HCT116 (cell line): ENCODE results near the gene GIGYF1. TPM values are rescaled to one million over a fixed set of nuclear protein-coding genes. Genes with fewer than 3 reads are reported as not detected.
"Not testable (repeated sequence)": the region's sequence is repeated elsewhere in the genome, so short reads cannot be mapped to it uniquely, and the experiment has no call there.

ENCODE experiments used
- ATAC-seq: fragments of 200-7000 bp; cut with Tn5 transposase; 2 replicates; pipeline ENCODE4 v1.9.1; 2020; ENCODE audit warnings: mild to moderate bottlenecking, moderate library complexity
- BruUV-seq: library from RNA; stranded (reverse); fragments of 400-500 nt; replicated peaks from 2 replicates; lab custom pipeline; 2021; lab: Mats Ljungman, UMichigan
- CTCF ChIA-PET: fragments of 300-600 bp; sonication (Branson Sonifier 250); formaldehyde crosslinking; loops from one replicate; lab custom pipeline; 2021; ENCODE audit warnings: antibody characterized with exemption; lab: Charles Lee
- POLR2A ChIA-PET: fragments of 300-600, 350-600 bp; sonication (Branson Sonifier 250); formaldehyde crosslinking; loops from one replicate; lab custom pipeline; 2021; ENCODE audit warnings: antibody characterized with exemption; lab: Charles Lee
- RAD21 ChIA-PET, 2 experiments: fragments of 300-600 bp; sonication (Branson Sonifier 250); formaldehyde crosslinking; loops; one replicate each; lab custom pipeline; 2023; ENCODE audit warnings: low total read pairs in 2 of 2; ENCODE audit not compliant: uncharacterized antibody in 2 of 2, unreplicated experiment in 2 of 2, low non-redundant PET in 1 of 2; lab: Charles Lee
- DNase-seq: peaks from one replicate; pipeline ENCODE4 v3.0.0-alpha.2; 2010; ENCODE audit warnings: low read depth, low spot score
- H2AFZ ChIP-seq: fragments of 200-600 bp; shearing (Covaris generic), sonication (generic); 2 replicates; pipeline ENCODE4 v1.6.1; 2017; ENCODE audit warnings: low read depth, mixed run types, mixed read lengths, antibody characterized with exemption, low read length; ENCODE audit not compliant: poor library complexity, severe bottlenecking
- H3K27ac ChIP-seq: 2 replicates; pipeline ENCODE4 v1.5.1; 2012; ENCODE audit warnings: low read depth, low read length
- H3K27me3 ChIP-seq: fragments of 200-600 bp; sonication (generic); 2 replicates; pipeline ENCODE4 v1.6.1; 2016; ENCODE audit warnings: mixed run types, low read length, mixed read lengths; ENCODE audit not compliant: insufficient read depth
- H3K36me3 ChIP-seq, 2 experiments: fragments of 200-500 bp in 1 of 2; fragments of 200-600 bp in 1 of 2; sonication (Bioruptor generic) in 1 of 2; sonication (generic) in 1 of 2; 2 replicates each; pipeline versions ENCODE4 v1.5.1 to v1.6.1; 2014 to 2016; ENCODE audit warnings: low read length in 2 of 2, inconsistent platforms in 1 of 2, mixed read lengths in 1 of 2, mixed run types in 1 of 2; ENCODE audit not compliant: insufficient read depth in 2 of 2, control insufficient read depth in 1 of 2
- H3K4me1 ChIP-seq, 2 experiments: fragments of 200-600 bp in 1 of 2; sonication (generic) in 1 of 2; 2 replicates each; pipeline versions ENCODE4 v1.5.1 to v1.6.1; 2012 to 2017; ENCODE audit warnings: low read length in 2 of 2, inconsistent platforms in 1 of 2, mild to moderate bottlenecking in 1 of 2, mixed read lengths in 1 of 2, mixed run types in 1 of 2, moderate library complexity in 1 of 2; ENCODE audit not compliant: insufficient read depth in 2 of 2, control insufficient read depth in 1 of 2
- H3K4me2 ChIP-seq: fragments of 200-600 bp; sonication (generic); 2 replicates; pipeline ENCODE4 v1.6.1; 2017; ENCODE audit warnings: mixed run types, low read length, mixed read lengths
- H3K4me3 ChIP-seq, 2 experiments: fragments of 200-600 bp in 1 of 2; sonication (generic) in 1 of 2; replicated peaks in 1 of 2; 2 replicates each; pipeline ENCODE4 v1.5.1; 2011 to 2016; ENCODE audit warnings: low read length in 2 of 2, control low read depth in 1 of 2, low read depth in 1 of 2, mild to moderate bottlenecking in 1 of 2, mixed read lengths in 1 of 2, mixed run types in 1 of 2
- H3K79me2 ChIP-seq: fragments of 200-600 bp; sonication (generic); 2 replicates; pipeline ENCODE4 v1.6.1; 2017; ENCODE audit warnings: mild to moderate bottlenecking, mixed run types, low read length, moderate library complexity, mixed read lengths; ENCODE audit not compliant: insufficient read depth
- H3K9ac ChIP-seq: fragments of 200-600 bp; sonication (generic); 2 replicates; pipeline ENCODE4 v1.6.1; 2016; ENCODE audit warnings: low read length, mixed read lengths
- H3K9me2 ChIP-seq: fragments of 200-600 bp; sonication (generic), shearing (Covaris generic); 2 replicates; pipeline ENCODE4 v1.6.1; 2017; ENCODE audit warnings: mixed run types, mild to moderate bottlenecking, moderate library complexity; ENCODE audit not compliant: insufficient read depth
- H3K9me3 ChIP-seq, 2 experiments: fragments of 200-500 bp in 1 of 2; fragments of 200-600 bp in 1 of 2; sonication (Bioruptor generic) in 1 of 2; sonication (generic) in 1 of 2; 2 replicates each; pipeline ENCODE4 v1.6.1; 2014 to 2017; ENCODE audit warnings: low read length in 2 of 2, mixed read lengths in 2 of 2, inconsistent platforms in 1 of 2, low read depth in 1 of 2, mild to moderate bottlenecking in 1 of 2, mixed run types in 1 of 2, moderate library complexity in 1 of 2; ENCODE audit not compliant: control insufficient read depth in 1 of 2, insufficient read depth in 1 of 2
- H4K20me1 ChIP-seq: fragments of 200-600 bp; sonication (generic), shearing (Covaris generic); 2 replicates; pipeline ENCODE4 v1.6.1; 2017; ENCODE audit warnings: mixed run types, mild to moderate bottlenecking, moderate library complexity; ENCODE audit not compliant: insufficient read depth
- EZH2 ChIP-seq: fragments of 200-600 bp; sonication (generic); IDR thresholded peaks from 2 replicates; pipeline ENCODE4 v1.6.1; 2017; ENCODE audit warnings: antibody characterized with exemption, mixed run types
- POLR2A ChIP-seq: IDR thresholded peaks from 2 replicates; pipeline ENCODE4 v1.7.0; 2011; ENCODE audit warnings: borderline replicate concordance; ENCODE audit not compliant: insufficient read depth, insufficient read length; ENCODE audit errors: extremely low read depth
- SP1 ChIP-seq: IDR thresholded peaks from 2 replicates; pipeline ENCODE4 v1.6.1; 2012; ENCODE audit warnings: low read depth
- intact Hi-C: fragments of 100-400 bp; cut with micrococcal nuclease; formaldehyde crosslinking; loops from 2 replicates; pipeline ENCODE4 v1.10.0; 2022
- total RNA-seq: library from RNA; stranded (reverse); gene quantifications from one replicate; pipeline ENCODE4 v1.2.1, GENCODE V29; 2021; ENCODE audit not compliant: unreplicated experiment
- TF ChIP-seq, protein P1 (sequence below): IDR thresholded peaks from 2 replicates; pipeline ENCODE4 v1.6.1; 2012; ENCODE audit warnings: low read depth
- TF ChIP-seq, protein P2 (sequence below), 3 experiments: fragments of 200-600 bp in 1 of 3; sonication (generic) in 1 of 3; IDR thresholded peaks in 2 of 3; conservative IDR thresholded peaks in 1 of 3; 2 replicates each; pipeline ENCODE4 v1.5.1; 2012 to 2017; ENCODE audit warnings: low read depth in 2 of 3, low read length in 2 of 3, antibody characterized with exemption in 1 of 3, borderline replicate concordance in 1 of 3, control low read depth in 1 of 3, mild to moderate bottlenecking in 1 of 3, mixed read lengths in 1 of 3, mixed run types in 1 of 3, moderate library complexity in 1 of 3; ENCODE audit not compliant: insufficient read depth in 1 of 3

GIGYF1 gene
- total RNA-seq, 1 experiment from 2014 or later, result 59.7 TPM

DNA sequence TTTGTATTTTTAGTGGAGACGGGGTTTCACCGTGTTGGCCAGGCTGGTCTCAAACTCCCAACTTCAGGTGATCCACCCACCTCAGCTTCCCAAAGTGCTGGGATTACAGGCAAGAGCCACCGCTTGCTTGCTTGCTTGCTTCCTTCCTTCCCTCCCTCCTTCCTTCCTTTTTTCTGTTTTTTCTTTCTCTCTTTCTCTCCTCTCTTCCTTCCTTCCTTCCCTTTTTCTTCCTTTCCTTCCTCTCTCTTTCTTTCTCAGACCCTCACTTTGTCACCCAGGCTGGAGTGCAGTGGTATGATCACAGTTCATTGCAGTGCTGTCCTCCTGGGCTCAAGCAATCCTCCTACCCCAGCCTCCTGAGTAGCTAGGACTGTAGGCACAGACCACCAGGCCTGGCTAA is 7.0 kb upstream of the GIGYF1 start:
- BruUV-seq, H4K20me1 ChIP-seq, CTCF ChIA-PET, H3K4me2 ChIP-seq, DNase-seq, H3K27ac ChIP-seq, H3K27me3 ChIP-seq, H3K9me2 ChIP-seq, RAD21 ChIA-PET, H3K79me2 ChIP-seq, intact Hi-C loops, H2AFZ ChIP-seq, H3K9ac ChIP-seq, H3K36me3 ChIP-seq, ATAC-seq, POLR2A ChIA-PET, H3K4me3 ChIP-seq, H3K9me3 ChIP-seq: not testable (repeated sequence)
- H3K4me1 ChIP-seq, result peaks cover 4 to 10% of the 10 kb centered on the region in 2 experiments; a peak in 3 of 4 replicates

DNA sequence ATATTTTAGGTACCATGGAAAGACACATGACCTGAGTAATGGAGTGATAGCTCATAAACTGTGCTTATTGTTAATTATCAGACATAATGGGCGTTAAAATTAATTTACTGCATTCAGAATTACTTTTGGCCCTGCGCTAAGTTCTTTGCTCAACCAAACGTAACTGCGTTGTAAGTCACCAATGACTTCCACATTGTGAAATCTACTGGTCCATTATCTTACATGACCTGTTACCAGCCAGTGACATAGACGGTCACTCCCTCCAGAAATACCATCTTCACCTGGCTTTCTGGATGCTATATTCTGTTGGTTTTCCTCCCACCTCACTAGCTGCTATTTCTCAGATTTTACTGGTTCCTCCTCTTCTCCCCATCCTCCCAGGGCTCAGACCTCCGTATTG is 5.0 kb upstream of the GIGYF1 start:
- TF ChIP-seq, protein P1, sequence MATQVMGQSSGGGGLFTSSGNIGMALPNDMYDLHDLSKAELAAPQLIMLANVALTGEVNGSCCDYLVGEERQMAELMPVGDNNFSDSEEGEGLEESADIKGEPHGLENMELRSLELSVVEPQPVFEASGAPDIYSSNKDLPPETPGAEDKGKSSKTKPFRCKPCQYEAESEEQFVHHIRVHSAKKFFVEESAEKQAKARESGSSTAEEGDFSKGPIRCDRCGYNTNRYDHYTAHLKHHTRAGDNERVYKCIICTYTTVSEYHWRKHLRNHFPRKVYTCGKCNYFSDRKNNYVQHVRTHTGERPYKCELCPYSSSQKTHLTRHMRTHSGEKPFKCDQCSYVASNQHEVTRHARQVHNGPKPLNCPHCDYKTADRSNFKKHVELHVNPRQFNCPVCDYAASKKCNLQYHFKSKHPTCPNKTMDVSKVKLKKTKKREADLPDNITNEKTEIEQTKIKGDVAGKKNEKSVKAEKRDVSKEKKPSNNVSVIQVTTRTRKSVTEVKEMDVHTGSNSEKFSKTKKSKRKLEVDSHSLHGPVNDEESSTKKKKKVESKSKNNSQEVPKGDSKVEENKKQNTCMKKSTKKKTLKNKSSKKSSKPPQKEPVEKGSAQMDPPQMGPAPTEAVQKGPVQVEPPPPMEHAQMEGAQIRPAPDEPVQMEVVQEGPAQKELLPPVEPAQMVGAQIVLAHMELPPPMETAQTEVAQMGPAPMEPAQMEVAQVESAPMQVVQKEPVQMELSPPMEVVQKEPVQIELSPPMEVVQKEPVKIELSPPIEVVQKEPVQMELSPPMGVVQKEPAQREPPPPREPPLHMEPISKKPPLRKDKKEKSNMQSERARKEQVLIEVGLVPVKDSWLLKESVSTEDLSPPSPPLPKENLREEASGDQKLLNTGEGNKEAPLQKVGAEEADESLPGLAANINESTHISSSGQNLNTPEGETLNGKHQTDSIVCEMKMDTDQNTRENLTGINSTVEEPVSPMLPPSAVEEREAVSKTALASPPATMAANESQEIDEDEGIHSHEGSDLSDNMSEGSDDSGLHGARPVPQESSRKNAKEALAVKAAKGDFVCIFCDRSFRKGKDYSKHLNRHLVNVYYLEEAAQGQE, result no peak
- TF ChIP-seq POLR2A (no peak), EZH2 (no peak), SP1 (no peak)
- TF ChIP-seq, protein P2, sequence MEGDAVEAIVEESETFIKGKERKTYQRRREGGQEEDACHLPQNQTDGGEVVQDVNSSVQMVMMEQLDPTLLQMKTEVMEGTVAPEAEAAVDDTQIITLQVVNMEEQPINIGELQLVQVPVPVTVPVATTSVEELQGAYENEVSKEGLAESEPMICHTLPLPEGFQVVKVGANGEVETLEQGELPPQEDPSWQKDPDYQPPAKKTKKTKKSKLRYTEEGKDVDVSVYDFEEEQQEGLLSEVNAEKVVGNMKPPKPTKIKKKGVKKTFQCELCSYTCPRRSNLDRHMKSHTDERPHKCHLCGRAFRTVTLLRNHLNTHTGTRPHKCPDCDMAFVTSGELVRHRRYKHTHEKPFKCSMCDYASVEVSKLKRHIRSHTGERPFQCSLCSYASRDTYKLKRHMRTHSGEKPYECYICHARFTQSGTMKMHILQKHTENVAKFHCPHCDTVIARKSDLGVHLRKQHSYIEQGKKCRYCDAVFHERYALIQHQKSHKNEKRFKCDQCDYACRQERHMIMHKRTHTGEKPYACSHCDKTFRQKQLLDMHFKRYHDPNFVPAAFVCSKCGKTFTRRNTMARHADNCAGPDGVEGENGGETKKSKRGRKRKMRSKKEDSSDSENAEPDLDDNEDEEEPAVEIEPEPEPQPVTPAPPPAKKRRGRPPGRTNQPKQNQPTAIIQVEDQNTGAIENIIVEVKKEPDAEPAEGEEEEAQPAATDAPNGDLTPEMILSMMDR (IDR thresholded peaks at IDR 0.05 in 2 of 3, conservative IDR thresholded peaks at IDR 0.05 in 1 of 3; ENCODE audit: borderline replicate concordance in 1 of 3, insufficient read depth in 1 of 3, low read depth in 2 of 3, low read length in 2 of 3), result no peak
- no peak overlapping the region for H2AFZ ChIP-seq
- no peak overlapping the region for H3K4me2 ChIP-seq
- no peaks in the 10 kb centered on the region for H4K20me1 ChIP-seq
- intact Hi-C loops, result no loop called here
- H3K4me3 ChIP-seq, result no peak overlapping the region
- H3K36me3 ChIP-seq, result no peaks in the 10 kb centered on the region
- BruUV-seq, result no TSS peak
- H3K27me3 ChIP-seq, result no peaks in the 10 kb centered on the region; the same call in 1 of the 2 replicates
- ATAC-seq (no peak), DNase-seq (no peak)
- H3K27ac ChIP-seq, result no peak overlapping the region
- H3K9me3 ChIP-seq, result no peaks in the 10 kb centered on the region
- POLR2A ChIA-PET, result no interaction called here
- H3K9ac ChIP-seq, result no peak overlapping the region
- CTCF ChIA-PET, result no interaction called here
- H3K4me1 ChIP-seq, result peaks cover 4 to 9% of the 10 kb centered on the region in 2 experiments; a peak in 3 of 4 replicates
- RAD21 ChIA-PET, result interaction anchor here in 1 of 2 experiments (0.7 kb wide), 1 partner anchor 16 kb away, joined by 3 read pairs; no protein-coding TSS in a partner anchor
- no peaks in the 10 kb centered on the region for H3K79me2 ChIP-seq
- no peaks in the 10 kb centered on the region for H3K9me2 ChIP-seq
